ENCODE results near the gene SOX6. TPM values are rescaled to one million over a fixed set of nuclear protein-coding genes. Genes with fewer than 3 reads are reported as not detected.

SOX6 gene
- total RNA-seq, 4 donors from 2014 or later = 1.7 to 3.6 (median 3.2) TPM

- TF ChIP-seq CTCF (IDR thresholded peaks at IDR 0.05) (no peak), POLR2A (IDR thresholded peaks at IDR 0.05; ENCODE audit: low read depth) (no peak), POLR2AphosphoS5 (IDR thresholded peaks at IDR 0.05) (no peak), EP300 (IDR thresholded peaks at IDR 0.05) (no peak)
- 82% methylated on average over 2 of the region's 2 CpGs for WGBS
These were observed 60.1 kb downstream of the SOX6 start for GRCh38 chr11:16296273-16296672.

GRCh38 chr11:16295592-16295991 is 60.8 kb downstream of the SOX6 start:
- Histone ChIP-seq H3K27me3 (no peaks in the 10 kb centered on the region), H3K27ac (replicated peaks in 1 of 4) (no peak overlapping the region), H3K4me3 (no peak overlapping the region), H3K9me3 (no peaks in the 10 kb centered on the region), H3K4me1 (peaks cover 8 to 10% (median 9%) of the 10 kb centered on the region in 4 donors), H3K36me3 (no peaks in the 10 kb centered on the region)
- no peak for DNase-seq (ENCODE audit: extremely low spot score)
- no peak for TF ChIP-seq EP300 (IDR thresholded peaks at IDR 0.05)
- WGBS = 38% methylated on average over 1 of the region's 1 CpG
- intact Hi-C loops (cut with DNase I) = no loop called here

More at GRCh38 chr11:16296273-16296672, 60.1 kb downstream of the SOX6 start:
- H3K36me3 ChIP-seq = no peaks in the 10 kb centered on the region
- H3K27ac ChIP-seq (replicated peaks in 1 of 4) = no peak overlapping the region
- no peaks in the 10 kb centered on the region for H3K9me3 ChIP-seq
- no peak overlapping the region for H3K4me3 ChIP-seq
- H3K4me1 ChIP-seq = peaks cover 8 to 10% (median 9%) of the 10 kb centered on the region in 4 donors
- intact Hi-C loops (cut with DNase I) = no loop called here
- no peaks in the 10 kb centered on the region for H3K27me3 ChIP-seq
- DNase-seq (ENCODE audit: extremely low spot score) = no peak

- no peak for DNase-seq (ENCODE audit: extremely low spot score)
- Histone ChIP-seq H3K36me3 (no peaks in the 10 kb centered on the region), H3K4me3 (no peak overlapping the region), H3K9me3 (no peaks in the 10 kb centered on the region), H3K27ac (replicated peaks in 1 of 4) (no peak overlapping the region), H3K4me1 (peaks cover 8 to 10% (median 9%) of the 10 kb centered on the region in 4 donors), H3K27me3 (no peaks in the 10 kb centered on the region)
- no peak for TF ChIP-seq EP300 (IDR thresholded peaks at IDR 0.05)
- 12% methylated on average over 2 of the region's 2 CpGs for WGBS
- intact Hi-C loops (cut with DNase I) = no loop called here
These were observed 63.1 kb downstream of the SOX6 start for GRCh38 chr11:16293204-16293681.

- Histone ChIP-seq H3K4me3 (no peak overlapping the region), H3K9me3 (no peaks in the 10 kb centered on the region), H3K27ac (replicated peaks in 1 of 4) (no peak overlapping the region), H3K4me1 (peaks cover 6 to 10% (median 9%) of the 10 kb centered on the region in 4 donors), H3K36me3 (no peaks in the 10 kb centered on the region), H3K27me3 (no peaks in the 10 kb centered on the region)
- 66% methylated on average over 8 of the region's 8 CpGs for WGBS
- TF ChIP-seq CTCF (IDR thresholded peaks at IDR 0.05) (no peak), POLR2AphosphoS5 (IDR thresholded peaks at IDR 0.05) (no peak), EP300 (IDR thresholded peaks at IDR 0.05) (no peak)
- intact Hi-C loops (cut with DNase I) = no loop called here
- no peak for DNase-seq (ENCODE audit: extremely low spot score)
These were observed 64.0 kb downstream of the SOX6 start for GRCh38 chr11:16292167-16292859.

- no peaks in the 10 kb centered on the region for H3K36me3 ChIP-seq
- no peak overlapping the region for H3K27ac ChIP-seq (replicated peaks in 1 of 4)
- H3K4me1 ChIP-seq = peaks cover 6 to 10% (median 9%) of the 10 kb centered on the region in 4 donors
- TF ChIP-seq EP300 (IDR thresholded peaks at IDR 0.05) (no peak), POLR2A (IDR thresholded peaks at IDR 0.05; ENCODE audit: low read depth) (no peak), POLR2AphosphoS5 (IDR thresholded peaks at IDR 0.05) (no peak), CTCF (IDR thresholded peaks at IDR 0.05) (no peak)
- DNase-seq (ENCODE audit: extremely low spot score) = no peak
- H3K4me3 ChIP-seq = no peak overlapping the region
- WGBS = 43% methylated on average over 1 of the region's 1 CpG
- H3K27me3 ChIP-seq = no peaks in the 10 kb centered on the region
- intact Hi-C loops (cut with DNase I) = no loop called here
- H3K9me3 ChIP-seq = no peaks in the 10 kb centered on the region
These were observed 64.6 kb downstream of the SOX6 start for GRCh38 chr11:16291729-16292128.

GRCh38 chr11:16289541-16289940 is 66.8 kb downstream of the SOX6 start:
- H3K36me3 ChIP-seq = no peaks in the 10 kb centered on the region
- H3K4me1 ChIP-seq = peaks cover 6 to 10% (median 9%) of the 10 kb centered on the region in 4 donors
- TF ChIP-seq EP300 (IDR thresholded peaks at IDR 0.05) (no peak), POLR2AphosphoS5 (IDR thresholded peaks at IDR 0.05) (no peak), POLR2A (IDR thresholded peaks at IDR 0.05; ENCODE audit: low read depth) (no peak), CTCF (IDR thresholded peaks at IDR 0.05) (no peak)
- H3K4me3 ChIP-seq = no peak overlapping the region
- H3K27me3 ChIP-seq = no peaks in the 10 kb centered on the region
- intact Hi-C loops (cut with DNase I) = no loop called here
- H3K9me3 ChIP-seq = no peaks in the 10 kb centered on the region
- H3K27ac ChIP-seq (replicated peaks in 1 of 4) = no peak overlapping the region
- WGBS = 88% methylated on average over 3 of the region's 3 CpGs
- DNase-seq (ENCODE audit: extremely low spot score) = no peak

Data from esophagus muscularis mucosa (tissue), 4 donors.